WI38 (cell line): ENCODE measurements around the gene SMC5.
"Not testable (repeated sequence)": the region's sequence is repeated elsewhere in the genome, so short reads cannot be mapped to it uniquely, and the experiment has no call there.

Experiments
- H3K4me3 ChIP-seq: 2 replicates; pipeline ENCODE4 v1.5.1; 2011; ENCODE audit warnings: low read depth, mild to moderate bottlenecking, control low read depth, low read length
- CTCF ChIP-seq: IDR thresholded peaks from 2 replicates; pipeline ENCODE4 v1.5.1; 2012; ENCODE audit warnings: low read depth, mild to moderate bottlenecking, control low read depth, low read length

The SMC5 gene

GRCh38 chr9:70392189-70392588, 133.4 kb downstream of the SMC5 start:
- TF ChIP-seq CTCF: no peak
- no peak overlapping the region for H3K4me3 ChIP-seq

DNA sequence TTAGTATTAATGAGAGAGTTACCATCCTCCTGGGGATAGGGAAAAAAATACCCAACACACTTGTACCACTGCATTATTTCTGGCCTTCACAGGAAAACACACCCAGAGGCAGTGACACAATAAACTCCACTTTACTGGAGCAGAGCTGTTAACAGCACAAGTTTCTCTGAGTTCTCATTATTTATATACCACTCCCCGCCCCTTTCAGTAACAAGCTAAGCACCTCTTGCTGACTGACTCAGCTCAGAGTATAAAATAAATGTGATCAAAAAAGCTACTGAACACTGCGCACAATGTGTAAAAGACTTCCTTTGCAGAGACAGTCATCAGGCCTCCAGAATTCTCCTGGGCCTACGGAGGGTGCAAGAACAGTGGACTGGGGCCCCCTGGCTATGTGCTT, 134.1 kb downstream of the SMC5 start:
- H3K4me3 ChIP-seq: no peak overlapping the region
- no peak for TF ChIP-seq CTCF

- no peak for TF ChIP-seq CTCF
- H3K4me3 ChIP-seq: no peak overlapping the region
Observed at GRCh38 chr9:70395652-70396051, 136.9 kb downstream of the SMC5 start.

GRCh38 chr9:70398145-70398556, 139.4 kb downstream of the SMC5 start:
- TF ChIP-seq CTCF: no peak
- H3K4me3 ChIP-seq: no peak overlapping the region

- no peak for TF ChIP-seq CTCF
- H3K4me3 ChIP-seq: no peak overlapping the region
Observed at GRCh38 chr9:70399141-70399540, 140.4 kb downstream of the SMC5 start.

DNA sequence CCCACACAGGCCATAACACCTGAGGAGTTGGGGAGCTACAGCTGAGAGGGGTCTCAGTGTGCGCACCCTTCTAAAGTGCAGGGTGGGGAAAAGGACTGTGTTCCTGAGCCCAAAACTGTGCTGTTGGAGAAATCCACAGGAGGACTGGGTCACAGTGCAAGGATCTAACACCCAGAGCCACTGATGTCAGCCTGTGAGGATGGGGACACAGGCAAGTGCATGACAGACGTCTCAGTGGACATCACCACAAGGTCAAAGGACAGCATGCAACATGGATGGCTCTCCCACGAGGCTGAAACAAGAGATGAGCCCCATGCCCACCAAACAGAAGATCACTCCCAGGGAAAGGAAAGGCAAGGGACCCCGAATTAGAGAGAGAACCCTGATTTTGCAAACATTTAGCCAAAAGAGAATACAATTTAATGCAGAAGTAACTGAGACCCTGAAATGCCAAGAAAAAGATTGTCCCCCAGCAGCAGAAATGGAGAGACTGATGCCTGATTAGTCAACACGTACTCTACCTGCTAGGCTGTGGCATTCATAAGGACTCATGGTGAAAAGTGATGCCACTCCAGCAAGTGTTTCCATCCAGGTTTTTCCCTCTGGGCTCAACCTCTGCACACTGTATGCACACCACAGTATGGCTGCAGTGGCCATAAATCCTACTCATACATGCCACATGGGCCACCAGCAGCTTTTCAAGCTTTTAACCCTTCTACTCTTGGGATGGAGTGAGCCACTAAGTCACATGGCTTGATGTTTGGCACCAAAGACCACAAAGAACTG, 141.5 kb downstream of the SMC5 start:
- no peak for TF ChIP-seq CTCF
- H3K4me3 ChIP-seq: no peak overlapping the region

DNA sequence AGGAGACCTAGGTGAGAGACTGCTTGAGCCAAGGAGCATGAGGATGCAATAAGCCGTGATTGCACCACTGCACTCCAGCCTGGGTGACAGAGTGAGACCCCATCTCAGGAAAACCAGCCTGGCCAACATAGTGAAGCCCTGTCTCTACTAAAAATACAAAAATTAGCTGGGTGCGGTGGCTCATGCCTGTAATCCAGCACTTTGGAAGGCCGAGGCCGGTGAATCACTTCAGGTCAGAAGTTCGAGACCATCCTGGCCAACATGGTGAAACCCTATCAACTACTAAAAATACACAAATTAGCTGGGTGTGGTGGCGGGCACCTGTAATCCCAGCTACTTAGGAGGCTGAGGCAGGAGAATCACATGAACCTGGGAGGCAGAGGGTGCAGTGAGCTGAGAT, 142.5 kb downstream of the SMC5 start:
- not testable (repeated sequence) for H3K4me3 ChIP-seq

- H3K4me3 ChIP-seq: no peak overlapping the region
- no peak for TF ChIP-seq CTCF
Observed at GRCh38 chr9:70402213-70402612, 143.4 kb downstream of the SMC5 start.
